Chondrocyte (in vitro differentiated cells): ENCODE measurements around the gene NR5A2. TPM values are rescaled to one million over a fixed set of nuclear protein-coding genes. Genes with fewer than 3 reads are reported as not detected.

Experiments
- DNase-seq: peaks from one replicate; pipeline ENCODE4 v3.0.0; 2021; ENCODE audit warnings: mixed read lengths, low spot score
- H3K27ac Mint-ChIP-seq: one replicate; pipeline ENCODE4 v1.8.0; 2021; ENCODE audit warnings: mild to moderate bottlenecking, moderate library complexity, mixed read lengths; ENCODE audit not compliant: unreplicated experiment
- H3K27me3 Mint-ChIP-seq: 2 replicates; pipeline ENCODE4 v1.8.0; 2021; ENCODE audit warnings: low read depth, mixed read lengths
- H3K36me3 Mint-ChIP-seq: 2 replicates; pipeline ENCODE4 v1.8.0; 2021; ENCODE audit warnings: low read depth, mixed read lengths
- H3K4me1 Mint-ChIP-seq: 2 replicates; pipeline ENCODE4 v1.8.0; 2021; ENCODE audit warnings: low read depth, mild to moderate bottlenecking, mixed read lengths
- H3K4me3 Mint-ChIP-seq: one replicate; pipeline ENCODE4 v1.8.0; 2021; ENCODE audit warnings: mild to moderate bottlenecking, moderate library complexity, mixed read lengths; ENCODE audit not compliant: unreplicated experiment
- H3K9me3 Mint-ChIP-seq: 2 replicates; pipeline ENCODE4 v1.8.0; 2021; ENCODE audit warnings: low read depth, mixed read lengths
- CTCF ChIP-seq: fragments of 200-600 bp; sonication (generic); IDR thresholded peaks from 2 replicates; pipeline ENCODE4 v1.5.0; 2021; ENCODE audit warnings: antibody characterized with exemption, mild to moderate bottlenecking, moderate library complexity
- total RNA-seq: library from RNA; stranded (reverse); gene quantifications from 3 replicates; pipeline ENCODE4 v1.2.1, GENCODE V29; 2021

Gene NR5A2
- total RNA-seq, 1 donor from 2014 or later, result not detected

- Mint-ChIP-seq H3K27ac (no peak overlapping the region), H3K4me1 (peaks cover 11% of the 10 kb centered on the region), H3K4me3 (no peak overlapping the region), H3K9me3 (no peaks in the 10 kb centered on the region), H3K36me3 (no peaks in the 10 kb centered on the region), H3K27me3 (peaks cover 3% of the 10 kb centered on the region)
- no peak for TF ChIP-seq CTCF
- no peak for DNase-seq
Measured at GRCh38 chr1:200150721-200151120, 123.2 kb downstream of the NR5A2 start.

GRCh38 chr1:200152336-200152735 is 124.8 kb downstream of the NR5A2 start:
- peaks cover 11% of the 10 kb centered on the region for H3K4me1 Mint-ChIP-seq
- TF ChIP-seq CTCF, result no peak

GRCh38 chr1:200153277-200154055 is 126.0 kb downstream of the NR5A2 start:
- DNase-seq, result no peak
- no peaks in the 10 kb centered on the region for H3K9me3 Mint-ChIP-seq
- peaks cover 3% of the 10 kb centered on the region for H3K27me3 Mint-ChIP-seq
- H3K36me3 Mint-ChIP-seq, result no peaks in the 10 kb centered on the region
- H3K4me1 Mint-ChIP-seq, result peaks cover 19% of the 10 kb centered on the region
- TF ChIP-seq CTCF, result no peak
- H3K27ac Mint-ChIP-seq, result no peak overlapping the region
- no peak overlapping the region for H3K4me3 Mint-ChIP-seq

More at GRCh38 chr1:200152336-200152735, 124.8 kb downstream of the NR5A2 start:
- no peak for DNase-seq
- H3K27me3 Mint-ChIP-seq, result peaks cover 3% of the 10 kb centered on the region
- H3K4me3 Mint-ChIP-seq, result no peak overlapping the region
- H3K27ac Mint-ChIP-seq, result no peak overlapping the region
- H3K36me3 Mint-ChIP-seq, result no peaks in the 10 kb centered on the region
- H3K9me3 Mint-ChIP-seq, result no peaks in the 10 kb centered on the region

GRCh38 chr1:200154069-200154767 is 126.7 kb downstream of the NR5A2 start:
- no peak for TF ChIP-seq CTCF

GRCh38 chr1:200157715-200158114 is 130.2 kb downstream of the NR5A2 start:
- Mint-ChIP-seq H3K4me1 (peaks cover 8% of the 10 kb centered on the region), H3K27me3 (peaks cover 3% of the 10 kb centered on the region)

More at GRCh38 chr1:200154069-200154767, 126.7 kb downstream of the NR5A2 start:
- H3K36me3 Mint-ChIP-seq, result no peaks in the 10 kb centered on the region
- peaks cover 19% of the 10 kb centered on the region for H3K4me1 Mint-ChIP-seq
- no peak overlapping the region for H3K27ac Mint-ChIP-seq
- no peaks in the 10 kb centered on the region for H3K9me3 Mint-ChIP-seq
- H3K27me3 Mint-ChIP-seq, result peaks cover 3% of the 10 kb centered on the region
- no peak for DNase-seq
- no peak overlapping the region for H3K4me3 Mint-ChIP-seq

More at GRCh38 chr1:200157715-200158114, 130.2 kb downstream of the NR5A2 start:
- no peaks in the 10 kb centered on the region for H3K9me3 Mint-ChIP-seq
- no peaks in the 10 kb centered on the region for H3K36me3 Mint-ChIP-seq
- H3K27ac Mint-ChIP-seq, result peak overlapping the region; percentile 65
- TF ChIP-seq CTCF, result no peak
- DNase-seq, result no peak
- no peak overlapping the region for H3K4me3 Mint-ChIP-seq
